ENCODE measurements around the gene ZNF609.

GRCh38 chr15:64503197-64503596 lies 42.8 kb downstream of the ZNF609 start:
- TF ChIP-seq POLR2A (IDR thresholded peaks at IDR 0.05) (no peak), CTCF (IDR thresholded peaks at IDR 0.05) (no peak)

Data from lower leg skin (tissue), 3 donors.